GM23248 (cell line): ENCODE measurements around the gene KEL.

Experiments
- EZH2 ChIP-seq: fragments of 200-600 bp; sonication (generic); IDR thresholded peaks from 2 replicates; pipeline ENCODE4 v1.6.1; 2018; ENCODE audit warnings: antibody characterized with exemption, mild to moderate bottlenecking; ENCODE audit not compliant: insufficient read depth, poor library complexity, severe bottlenecking
- EZH2phosphoT487 ChIP-seq: fragments of 200-600 bp; sonication (generic); IDR thresholded peaks from 2 replicates; pipeline ENCODE4 v1.6.1; 2018; ENCODE audit warnings: antibody characterized with exemption, moderate library complexity, mild to moderate bottlenecking, low read depth; ENCODE audit not compliant: insufficient read depth

DNA sequence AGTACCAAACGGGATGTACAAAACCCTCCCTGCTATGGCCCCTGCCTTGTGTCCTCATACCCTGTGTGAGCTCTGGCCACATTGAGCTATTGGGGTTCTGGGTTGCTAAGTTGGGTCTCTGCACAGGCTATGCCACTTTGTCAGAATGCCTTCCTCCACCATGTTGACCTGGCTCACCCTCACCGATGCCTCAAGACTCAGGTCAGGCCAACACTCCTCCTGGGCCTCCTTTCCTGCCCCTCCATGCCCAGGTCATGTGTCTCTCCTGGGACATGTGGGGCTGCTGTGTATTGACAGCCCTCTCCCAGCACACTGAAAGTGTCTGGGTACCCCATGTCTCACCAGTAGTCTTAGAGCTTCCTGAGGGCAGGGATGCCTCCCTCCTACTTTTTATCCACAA, 43.3 kb downstream of the KEL start:
- TF ChIP-seq EZH2 (no peak), EZH2phosphoT487 (no peak)
